H9 (cell line): ENCODE data around the gene METTL22. TPM values are rescaled to one million over a fixed set of nuclear protein-coding genes. Genes with fewer than 3 reads are reported as not detected.

Experiments used
- DNase-seq: peaks from one replicate; pipeline ENCODE4 v3.0.0-alpha.2; 2017
- H2AFZ ChIP-seq: one replicate; pipeline ENCODE4 v1.6.1; 2013; ENCODE audit warnings: mild to moderate bottlenecking, low read length, control low read depth, moderate library complexity
- H2AK5ac ChIP-seq: 2 replicates; pipeline ENCODE4 v1.6.1; 2013; ENCODE audit warnings: low read length, control low read depth, mixed read lengths; ENCODE audit not compliant: insufficient read length
- H2BK120ac ChIP-seq: one replicate; pipeline ENCODE4 v1.6.1; 2013; ENCODE audit warnings: low read depth, mild to moderate bottlenecking, low read length, control low read depth, inconsistent platforms; ENCODE audit not compliant: poor library complexity, severe bottlenecking
- H2BK12ac ChIP-seq: 2 replicates; pipeline ENCODE4 v1.6.1; 2013; ENCODE audit warnings: low read length, control low read depth, mixed read lengths, low read depth; ENCODE audit not compliant: insufficient read length
- H2BK15ac ChIP-seq: 2 replicates; pipeline ENCODE4 v1.6.1; 2013; ENCODE audit warnings: low read depth, low read length, control low read depth
- H2BK20ac ChIP-seq: one replicate; pipeline ENCODE4 v1.6.1; 2013; ENCODE audit warnings: low read depth, mild to moderate bottlenecking, low read length, control low read depth, inconsistent platforms; ENCODE audit not compliant: poor library complexity, severe bottlenecking
- H2BK5ac ChIP-seq: 2 replicates; pipeline ENCODE4 v1.6.1; 2013; ENCODE audit warnings: low read length, control low read depth, mixed read lengths; ENCODE audit not compliant: insufficient read length
- H3K14ac ChIP-seq: 2 replicates; pipeline ENCODE4 v1.6.1; 2013; ENCODE audit warnings: low read length, control low read depth; ENCODE audit not compliant: insufficient read depth
- H3K18ac ChIP-seq: 2 replicates; pipeline ENCODE4 v1.6.1; 2013; ENCODE audit warnings: low read depth, mild to moderate bottlenecking, mixed read lengths, low read length, control low read depth; ENCODE audit not compliant: insufficient read length
- H3K23ac ChIP-seq: 2 replicates; pipeline ENCODE4 v1.6.1; 2013; ENCODE audit warnings: low read length, control low read depth, mixed read lengths, low read depth; ENCODE audit not compliant: insufficient read length
- H3K23me2 ChIP-seq: 2 replicates; pipeline ENCODE4 v1.6.1; 2013; ENCODE audit warnings: low read depth, mild to moderate bottlenecking, mixed read lengths, low read length, control low read depth; ENCODE audit not compliant: insufficient read length, poor library complexity, severe bottlenecking
- H3K27ac ChIP-seq: 2 replicates; pipeline ENCODE4 v1.5.1; 2013; ENCODE audit warnings: low read length, control low read depth, mixed read lengths, low read depth; ENCODE audit not compliant: insufficient read length
- H3K27me3 ChIP-seq: 2 replicates; pipeline ENCODE4 v1.6.1; 2013; ENCODE audit warnings: low read length, control low read depth, inconsistent platforms; ENCODE audit not compliant: insufficient read depth
- H3K4ac ChIP-seq: 2 replicates; pipeline ENCODE4 v1.6.1; 2013; ENCODE audit warnings: low read depth, mild to moderate bottlenecking, control low read depth, inconsistent platforms, low read length, moderate library complexity
- H3K4me1 ChIP-seq: 2 replicates; pipeline ENCODE4 v1.6.1; 2013; ENCODE audit warnings: low read length, control low read depth, inconsistent platforms; ENCODE audit not compliant: insufficient read depth
- H3K4me2 ChIP-seq: 2 replicates; pipeline ENCODE4 v1.6.1; 2013; ENCODE audit warnings: low read length, control low read depth, mixed read lengths; ENCODE audit not compliant: insufficient read length, insufficient read depth
- H3K56ac ChIP-seq: 2 replicates; pipeline ENCODE4 v1.6.1; 2013; ENCODE audit warnings: low read depth, mild to moderate bottlenecking, mixed read lengths, low read length, control low read depth; ENCODE audit not compliant: insufficient read length
- H3K79me1 ChIP-seq: 2 replicates; pipeline ENCODE4 v1.6.1; 2013; ENCODE audit warnings: low read depth, mild to moderate bottlenecking, moderate library complexity, low read length, control low read depth, inconsistent platforms; ENCODE audit not compliant: insufficient read depth, poor library complexity, severe bottlenecking
- H3K79me2 ChIP-seq: 2 replicates; pipeline ENCODE4 v1.6.1; 2013; ENCODE audit warnings: low read length, control low read depth, inconsistent platforms; ENCODE audit not compliant: insufficient read depth
- H3K9ac ChIP-seq: 2 replicates; pipeline ENCODE4 v1.6.1; 2013; ENCODE audit warnings: low read length, control low read depth, mixed read lengths; ENCODE audit not compliant: insufficient read length; ENCODE audit errors: extremely low read depth
- H3K9me3 ChIP-seq: one replicate; pipeline ENCODE4 v1.6.1; 2013; ENCODE audit warnings: low read depth, low read length, inconsistent platforms; ENCODE audit not compliant: control insufficient read depth
- H3T11ph ChIP-seq: one replicate; pipeline ENCODE4 v1.6.1; 2013; ENCODE audit warnings: mild to moderate bottlenecking, low read length, control low read depth, inconsistent platforms
- H4K20me1 ChIP-seq: one replicate; pipeline ENCODE4 v1.6.1; 2013; ENCODE audit not compliant: control insufficient read depth, insufficient read length, insufficient read depth
- H4K5ac ChIP-seq: 2 replicates; pipeline ENCODE4 v1.6.1; 2013; ENCODE audit warnings: low read depth, mild to moderate bottlenecking, mixed read lengths, low read length, control low read depth; ENCODE audit not compliant: insufficient read length
- H4K8ac ChIP-seq: replicated peaks from 2 replicates; pipeline ENCODE4 v1.6.1; 2013; ENCODE audit warnings: low read length, control low read depth, mixed read lengths, low read depth; ENCODE audit not compliant: insufficient read length
- H4K91ac ChIP-seq: 2 replicates; pipeline ENCODE4 v1.6.1; 2013; ENCODE audit warnings: low read depth, mild to moderate bottlenecking, moderate library complexity, mixed read lengths, low read length, control low read depth; ENCODE audit not compliant: insufficient read length
- H3K27ac Mint-ChIP-seq, 3 experiments: 2 replicates in 2 of 3; 3 replicates in 1 of 3; pipeline ENCODE4 v1.8.0; 2020 to 2021; ENCODE audit warnings: mixed read lengths in 3 of 3, mild to moderate bottlenecking in 1 of 3, moderate library complexity in 1 of 3
- H3K27me3 Mint-ChIP-seq: 2 replicates; pipeline ENCODE4 v1.8.0; 2021; ENCODE audit warnings: low read depth, mild to moderate bottlenecking, moderate library complexity, mixed read lengths
- H3K36me3 Mint-ChIP-seq, 3 experiments: 2 replicates in 2 of 3; 3 replicates in 1 of 3; pipeline ENCODE4 v1.8.0; 2020 to 2021; ENCODE audit warnings: low read depth in 3 of 3, mixed read lengths in 3 of 3; ENCODE audit not compliant: insufficient read depth in 1 of 3
- H3K4me1 Mint-ChIP-seq, 2 experiments: 2 replicates each; pipeline ENCODE4 v1.8.0; 2020; ENCODE audit warnings: mixed read lengths in 2 of 2
- H3K4me3 Mint-ChIP-seq, 2 experiments: 2 replicates in 1 of 2; 3 replicates in 1 of 2; pipeline ENCODE4 v1.8.0; 2020 to 2021; ENCODE audit warnings: mild to moderate bottlenecking in 2 of 2, mixed read lengths in 2 of 2, moderate library complexity in 1 of 2
- H3K9me3 Mint-ChIP-seq, 2 experiments: 2 replicates in 1 of 2; 3 replicates in 1 of 2; pipeline ENCODE4 v1.8.0; 2020; ENCODE audit warnings: mild to moderate bottlenecking in 2 of 2, mixed read lengths in 2 of 2, moderate library complexity in 1 of 2
- CTCF ChIP-seq: fragments of 200-600 bp; sonication (generic); conservative IDR thresholded peaks from 3 replicates; pipeline ENCODE4 v1.8.0; 2021; ENCODE audit warnings: antibody characterized with exemption, mild to moderate bottlenecking
- total RNA-seq: library from RNA; stranded (reverse); gene quantifications from 2 replicates; pipeline ENCODE4 v1.2.1, GENCODE V29; 2021

The METTL22 gene
- total RNA-seq, 1 experiment from 2014 or later = 51.9 TPM

GRCh38 chr16:8587065-8587464 lies 34.4 kb upstream of the METTL22 start:
- H4K91ac ChIP-seq = no peak overlapping the region
- H3K79me1 ChIP-seq = no peaks in the 10 kb centered on the region
- no peaks in the 10 kb centered on the region for H3K9me3 ChIP-seq
- no peak overlapping the region for H3K56ac ChIP-seq
- Mint-ChIP-seq H3K27ac (no peak overlapping the region), H3K36me3 (no peaks in the 10 kb centered on the region; a peak in 1 of 7 replicates), H3K4me1 (peaks cover 17 to 18% of the 10 kb centered on the region in 2 experiments), H3K9me3 (no peaks in the 10 kb centered on the region), H3K27me3 (peaks cover 20% of the 10 kb centered on the region), H3K4me3 (no peak overlapping the region)
- no peak overlapping the region for H3K14ac ChIP-seq
- no peaks in the 10 kb centered on the region for H4K20me1 ChIP-seq
- no peak for TF ChIP-seq CTCF
- no peak for DNase-seq
- H2BK12ac ChIP-seq = no peak overlapping the region
- H3K27me3 ChIP-seq = peaks cover 23% of the 10 kb centered on the region; the same call in 1 of the 2 replicates
- H3K18ac ChIP-seq = no peak overlapping the region
- H3K4me1 ChIP-seq = peaks cover 1% of the 10 kb centered on the region; the same call in 1 of the 2 replicates
- no peak overlapping the region for H2BK20ac ChIP-seq
- H2BK5ac ChIP-seq = no peak overlapping the region
- H3K23ac ChIP-seq = no peak overlapping the region
- H3K79me2 ChIP-seq = no peaks in the 10 kb centered on the region
- no peak overlapping the region for H2BK120ac ChIP-seq
- no peak overlapping the region for H2BK15ac ChIP-seq
- no peak overlapping the region for H2AK5ac ChIP-seq
- H3K4me2 ChIP-seq = no peak overlapping the region
- no peak overlapping the region for H3T11ph ChIP-seq
- H3K4ac ChIP-seq = no peak overlapping the region
- H4K8ac ChIP-seq = no peak overlapping the region
- no peak overlapping the region for H4K5ac ChIP-seq
- H3K23me2 ChIP-seq = peaks cover 16% of the 10 kb centered on the region
- H3K27ac ChIP-seq = no peak overlapping the region
- no peak overlapping the region for H3K9ac ChIP-seq
- H2AFZ ChIP-seq = no peak overlapping the region
